Liver (tissue), 3 donors: ENCODE measurements around the gene LHX3.

Source experiments
- CTCF ChIP-seq: fragments of 150-350 bp; IDR thresholded peaks from 2 replicates; pipeline ENCODE4 v1.5.1; 2017; ENCODE audit warnings: improper control_type of control experiment, low read depth, low read length; ENCODE audit not compliant: missing input control
- EGR1 ChIP-seq, 2 donors: IDR thresholded peaks; 2 replicates each; pipeline ENCODE4 v1.6.1; 2016 to 2018; ENCODE audit warnings: antibody characterized with exemption in 2 of 2, low read depth in 2 of 2
- JUND ChIP-seq, 2 donors: IDR thresholded peaks; 2 replicates each; pipeline ENCODE4 v1.6.1; 2016; ENCODE audit warnings: antibody characterized with exemption in 2 of 2
- MAX ChIP-seq: IDR thresholded peaks from 2 replicates; pipeline ENCODE4 v1.6.1; 2016; ENCODE audit warnings: antibody characterized with exemption
- RAD21 ChIP-seq, 2 donors: IDR thresholded peaks; 2 replicates each; pipeline ENCODE4 v1.6.1; 2016; ENCODE audit warnings: antibody characterized with exemption in 2 of 2, mild to moderate bottlenecking in 2 of 2
- RXRA ChIP-seq, 2 donors: IDR thresholded peaks; 2 replicates each; pipeline ENCODE4 v1.6.1; 2017 to 2018; ENCODE audit warnings: antibody characterized with exemption in 2 of 2, mild to moderate bottlenecking in 1 of 2
- SP1 ChIP-seq: IDR thresholded peaks from 2 replicates; pipeline ENCODE4 v1.6.1; 2018; ENCODE audit warnings: antibody characterized with exemption, mild to moderate bottlenecking
- TAF1 ChIP-seq: conservative IDR thresholded peaks from 2 replicates; pipeline ENCODE4 v1.6.1; 2016; ENCODE audit warnings: antibody characterized with exemption, mild to moderate bottlenecking
- YY1 ChIP-seq: IDR thresholded peaks from 2 replicates; pipeline ENCODE4 v1.6.1; 2016; ENCODE audit warnings: antibody characterized with exemption, mild to moderate bottlenecking
- ZBTB33 ChIP-seq: IDR thresholded peaks from 2 replicates; pipeline ENCODE4 v1.6.1; 2016; ENCODE audit warnings: antibody characterized with exemption
- TF ChIP-seq, protein P1 (sequence below): IDR thresholded peaks from 2 replicates; pipeline ENCODE4 v1.6.1; 2016; ENCODE audit warnings: antibody characterized with exemption
- TF ChIP-seq, protein P2 (sequence below): IDR thresholded peaks from 2 replicates; pipeline ENCODE4 v1.6.1; 2016; ENCODE audit warnings: antibody characterized with exemption, mild to moderate bottlenecking
- donor health status: healthy.
- donor health status: healthy.

GRCh38 chr9:136210276-136210675 is 5.3 kb upstream of the LHX3 start:
- TF ChIP-seq SP1: no peak
- no peak for TF ChIP-seq CTCF
- TF ChIP-seq MAX: no peak
- no peak for TF ChIP-seq RXRA (IDR thresholded peaks at IDR 0.05)
- TF ChIP-seq EGR1 (IDR thresholded peaks at IDR 0.05; ENCODE audit: low read depth in 2 of 2): no peak
- TF ChIP-seq ZBTB33: no peak
- TF ChIP-seq YY1: no peak
- TF ChIP-seq, protein P1, sequence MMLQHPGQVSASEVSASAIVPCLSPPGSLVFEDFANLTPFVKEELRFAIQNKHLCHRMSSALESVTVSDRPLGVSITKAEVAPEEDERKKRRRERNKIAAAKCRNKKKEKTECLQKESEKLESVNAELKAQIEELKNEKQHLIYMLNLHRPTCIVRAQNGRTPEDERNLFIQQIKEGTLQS: no peak
- TF ChIP-seq TAF1: no peak
- TF ChIP-seq JUND (IDR thresholded peaks at IDR 0.05): no peak
- TF ChIP-seq, protein P2, sequence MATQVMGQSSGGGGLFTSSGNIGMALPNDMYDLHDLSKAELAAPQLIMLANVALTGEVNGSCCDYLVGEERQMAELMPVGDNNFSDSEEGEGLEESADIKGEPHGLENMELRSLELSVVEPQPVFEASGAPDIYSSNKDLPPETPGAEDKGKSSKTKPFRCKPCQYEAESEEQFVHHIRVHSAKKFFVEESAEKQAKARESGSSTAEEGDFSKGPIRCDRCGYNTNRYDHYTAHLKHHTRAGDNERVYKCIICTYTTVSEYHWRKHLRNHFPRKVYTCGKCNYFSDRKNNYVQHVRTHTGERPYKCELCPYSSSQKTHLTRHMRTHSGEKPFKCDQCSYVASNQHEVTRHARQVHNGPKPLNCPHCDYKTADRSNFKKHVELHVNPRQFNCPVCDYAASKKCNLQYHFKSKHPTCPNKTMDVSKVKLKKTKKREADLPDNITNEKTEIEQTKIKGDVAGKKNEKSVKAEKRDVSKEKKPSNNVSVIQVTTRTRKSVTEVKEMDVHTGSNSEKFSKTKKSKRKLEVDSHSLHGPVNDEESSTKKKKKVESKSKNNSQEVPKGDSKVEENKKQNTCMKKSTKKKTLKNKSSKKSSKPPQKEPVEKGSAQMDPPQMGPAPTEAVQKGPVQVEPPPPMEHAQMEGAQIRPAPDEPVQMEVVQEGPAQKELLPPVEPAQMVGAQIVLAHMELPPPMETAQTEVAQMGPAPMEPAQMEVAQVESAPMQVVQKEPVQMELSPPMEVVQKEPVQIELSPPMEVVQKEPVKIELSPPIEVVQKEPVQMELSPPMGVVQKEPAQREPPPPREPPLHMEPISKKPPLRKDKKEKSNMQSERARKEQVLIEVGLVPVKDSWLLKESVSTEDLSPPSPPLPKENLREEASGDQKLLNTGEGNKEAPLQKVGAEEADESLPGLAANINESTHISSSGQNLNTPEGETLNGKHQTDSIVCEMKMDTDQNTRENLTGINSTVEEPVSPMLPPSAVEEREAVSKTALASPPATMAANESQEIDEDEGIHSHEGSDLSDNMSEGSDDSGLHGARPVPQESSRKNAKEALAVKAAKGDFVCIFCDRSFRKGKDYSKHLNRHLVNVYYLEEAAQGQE: no peak
- TF ChIP-seq RAD21 (IDR thresholded peaks at IDR 0.05): no peak
